ENCODE data around the gene P2RY14.
A peak's percentile ranks its signal among the peaks of the same experiment; 100 is the strongest.

Gene P2RY14

GRCh38 chr3:151175952-151176351 is 102.4 kb downstream of the P2RY14 start:
- no peak for DNase-seq

GRCh38 chr3:151174351-151174750 is 104.0 kb downstream of the P2RY14 start:
- no peak for DNase-seq

GRCh38 chr3:151171145-151171757 is 107.1 kb downstream of the P2RY14 start:
- peak in 1 of 5 donors; percentile 84 for DNase-seq

GRCh38 chr3:151169948-151170679 is 108.2 kb downstream of the P2RY14 start:
- peak in 1 of 5 donors; percentile 43 for DNase-seq

GRCh38 chr3:151169262-151169947 is 108.9 kb downstream of the P2RY14 start:
- DNase-seq, result no peak

GRCh38 chr3:151168269-151169094 is 109.9 kb downstream of the P2RY14 start:
- peak; percentile 56 to 79 (median 68) for DNase-seq

- peak in 1 of 5 donors; percentile 23 for DNase-seq
Observed at GRCh38 chr3:151166161-151166560, 112.2 kb downstream of the P2RY14 start.

- DNase-seq, result no peak
Observed at GRCh38 chr3:151165226-151165625, 113.1 kb downstream of the P2RY14 start.
